ENCODE measurements around the gene RMDN3. TPM values are rescaled to one million over a fixed set of nuclear protein-coding genes. Genes with fewer than 3 reads are reported as not detected.

The RMDN3 gene
- total and polyA plus RNA-seq, 3 donors from 2014 or later = 31.5 to 37.3 (median 33.1) TPM

GRCh38 chr15:40789999-40790398, 34.9 kb upstream of the RMDN3 start:
- intact Hi-C loops (cut with DNase I; ENCODE audit: low total_unique reads) = no loop called here
- no peak for TF ChIP-seq POLR2A (IDR thresholded peaks at IDR 0.05)
- TF ChIP-seq CTCF (IDR thresholded peaks at IDR 0.05) = no peak
- H3K27ac ChIP-seq = no peak overlapping the region
- H3K36me3 ChIP-seq (ENCODE audit: low read depth, missing control alignments) = no peaks in the 10 kb centered on the region
- no peaks in the 10 kb centered on the region for H3K27me3 ChIP-seq
- 95% methylated on average over 8 of the region's 8 CpGs for WGBS, 2 donors
- no peak for DNase-seq
- H3K4me1 ChIP-seq = no peaks in the 10 kb centered on the region
- H3K4me3 ChIP-seq = no peak overlapping the region
- H3K9me3 ChIP-seq = no peaks in the 10 kb centered on the region

GRCh38 chr15:40789119-40789518, 34.1 kb upstream of the RMDN3 start:
- H3K4me1 ChIP-seq = no peaks in the 10 kb centered on the region
- DNase-seq = no peak
- WGBS, 2 donors = 56 to 71% methylated on average over 5 of the region's 5 CpGs
- intact Hi-C loops (cut with DNase I; ENCODE audit: low total_unique reads) = no loop called here
- H3K4me3 ChIP-seq = no peak overlapping the region
- H3K36me3 ChIP-seq (ENCODE audit: low read depth, missing control alignments) = no peaks in the 10 kb centered on the region
- TF ChIP-seq CTCF (IDR thresholded peaks at IDR 0.05) (no peak), POLR2A (IDR thresholded peaks at IDR 0.05) (no peak)
- H3K27ac ChIP-seq = no peak overlapping the region
- H3K27me3 ChIP-seq = no peaks in the 10 kb centered on the region
- H3K9me3 ChIP-seq = no peaks in the 10 kb centered on the region

GRCh38 chr15:40787991-40788390, 32.9 kb upstream of the RMDN3 start:
- Histone ChIP-seq H3K4me3 (no peak overlapping the region), H3K36me3 (ENCODE audit: low read depth, missing control alignments) (no peaks in the 10 kb centered on the region), H3K4me1 (no peaks in the 10 kb centered on the region), H3K27ac (no peak overlapping the region), H3K27me3 (no peaks in the 10 kb centered on the region), H3K9me3 (no peaks in the 10 kb centered on the region)
- TF ChIP-seq CTCF (IDR thresholded peaks at IDR 0.05) (no peak), POLR2A (IDR thresholded peaks at IDR 0.05) (no peak)
- intact Hi-C loops (cut with DNase I; ENCODE audit: low total_unique reads) = no loop called here
- 65 to 69% methylated on average over 6 of the region's 6 CpGs for WGBS, 2 donors
- no peak for DNase-seq

- intact Hi-C loops (cut with DNase I; ENCODE audit: low total_unique reads) = no loop called here
- Histone ChIP-seq H3K9me3 (no peaks in the 10 kb centered on the region), H3K4me3 (no peak overlapping the region), H3K27me3 (no peaks in the 10 kb centered on the region), H3K36me3 (ENCODE audit: low read depth, missing control alignments) (no peaks in the 10 kb centered on the region), H3K27ac (no peak overlapping the region), H3K4me1 (no peaks in the 10 kb centered on the region)
- WGBS, 2 donors = 57 to 58% methylated on average over 4 of the region's 4 CpGs
- DNase-seq = no peak
- TF ChIP-seq POLR2A (IDR thresholded peaks at IDR 0.05) = no peak
- no peak for TF ChIP-seq CTCF (IDR thresholded peaks at IDR 0.05)
Observed at GRCh38 chr15:40787344-40787841, 32.3 kb upstream of the RMDN3 start.

- no peaks in the 10 kb centered on the region for H3K4me1 ChIP-seq
- H3K27me3 ChIP-seq = no peaks in the 10 kb centered on the region
- DNase-seq = no peak
- TF ChIP-seq POLR2A (IDR thresholded peaks at IDR 0.05) = no peak
- TF ChIP-seq CTCF (IDR thresholded peaks at IDR 0.05) = no peak
- intact Hi-C loops (cut with DNase I; ENCODE audit: low total_unique reads) = no loop called here
- H3K9me3 ChIP-seq = no peaks in the 10 kb centered on the region
- H3K4me3 ChIP-seq = no peak overlapping the region
- no peak overlapping the region for H3K27ac ChIP-seq
- no peaks in the 10 kb centered on the region for H3K36me3 ChIP-seq (ENCODE audit: low read depth, missing control alignments)
- 83 to 94% methylated on average over 2 of the region's 2 CpGs for WGBS, 2 donors
Observed at GRCh38 chr15:40785814-40786213, 30.8 kb upstream of the RMDN3 start.

Data from testis (tissue), 3 donors.